ENCODE measurements around the gene ZNF580. TPM values are rescaled to one million over a fixed set of nuclear protein-coding genes. Genes with fewer than 3 reads are reported as not detected.

Gene ZNF580
- total RNA-seq, 1 donor from 2014 or later, result 35.8 TPM

- no peak overlapping the region for H3K4me3 Mint-ChIP-seq (ENCODE audit: unreplicated experiment)
- no peak overlapping the region for H3K27ac ChIP-seq (ENCODE audit: low read depth, low read length)
- H3K27me3 Mint-ChIP-seq (ENCODE audit: low read depth, unreplicated experiment), result no peaks in the 10 kb centered on the region
- no peak for TF ChIP-seq EZH2 (IDR thresholded peaks at IDR 0.05; ENCODE audit: insufficient read depth, low read length)
- TF ChIP-seq, protein P1, sequence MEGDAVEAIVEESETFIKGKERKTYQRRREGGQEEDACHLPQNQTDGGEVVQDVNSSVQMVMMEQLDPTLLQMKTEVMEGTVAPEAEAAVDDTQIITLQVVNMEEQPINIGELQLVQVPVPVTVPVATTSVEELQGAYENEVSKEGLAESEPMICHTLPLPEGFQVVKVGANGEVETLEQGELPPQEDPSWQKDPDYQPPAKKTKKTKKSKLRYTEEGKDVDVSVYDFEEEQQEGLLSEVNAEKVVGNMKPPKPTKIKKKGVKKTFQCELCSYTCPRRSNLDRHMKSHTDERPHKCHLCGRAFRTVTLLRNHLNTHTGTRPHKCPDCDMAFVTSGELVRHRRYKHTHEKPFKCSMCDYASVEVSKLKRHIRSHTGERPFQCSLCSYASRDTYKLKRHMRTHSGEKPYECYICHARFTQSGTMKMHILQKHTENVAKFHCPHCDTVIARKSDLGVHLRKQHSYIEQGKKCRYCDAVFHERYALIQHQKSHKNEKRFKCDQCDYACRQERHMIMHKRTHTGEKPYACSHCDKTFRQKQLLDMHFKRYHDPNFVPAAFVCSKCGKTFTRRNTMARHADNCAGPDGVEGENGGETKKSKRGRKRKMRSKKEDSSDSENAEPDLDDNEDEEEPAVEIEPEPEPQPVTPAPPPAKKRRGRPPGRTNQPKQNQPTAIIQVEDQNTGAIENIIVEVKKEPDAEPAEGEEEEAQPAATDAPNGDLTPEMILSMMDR (IDR thresholded peaks at IDR 0.05; ENCODE audit: insufficient read depth, low read depth, low read length), result no peak
- peaks cover 15% of the 10 kb centered on the region for H3K4me1 Mint-ChIP-seq (ENCODE audit: low read depth, unreplicated experiment)
- no peaks in the 10 kb centered on the region for H3K36me3 ChIP-seq (ENCODE audit: insufficient read depth, low read length)
- peaks cover 10% of the 10 kb centered on the region for H3K36me3 Mint-ChIP-seq (ENCODE audit: low read depth, unreplicated experiment)
- no peak overlapping the region for H3K4me2 ChIP-seq (ENCODE audit: low read length)
- H3K27me3 ChIP-seq (ENCODE audit: insufficient read depth, low read length), result no peaks in the 10 kb centered on the region
- FAIRE-seq (no peak), DNase-seq (ENCODE audit: low read depth) (no peak)
- peaks cover 5% of the 10 kb centered on the region for H3K9me3 Mint-ChIP-seq (ENCODE audit: unreplicated experiment)
- H4K20me1 ChIP-seq (ENCODE audit: insufficient read depth, low read length), result peaks cover 11% of the 10 kb centered on the region
- no peaks in the 10 kb centered on the region for H3K9me3 ChIP-seq (ENCODE audit: insufficient read depth, low read depth, low read length)
- no peak overlapping the region for H3K27ac Mint-ChIP-seq (ENCODE audit: unreplicated experiment)
- no peak overlapping the region for H2AFZ ChIP-seq (ENCODE audit: low read depth, low read length)
- H3K9ac ChIP-seq (ENCODE audit: low read length), result no peak overlapping the region
- H3K4me1 ChIP-seq (ENCODE audit: insufficient read depth, low read length), result peaks cover 14% of the 10 kb centered on the region
- H3K4me3 ChIP-seq (ENCODE audit: insufficient read depth, low read depth, low read length), result no peak overlapping the region
- H3K79me2 ChIP-seq (ENCODE audit: insufficient read depth, low read length), result peaks cover 27% of the 10 kb centered on the region
These were observed 38.4 kb upstream of the ZNF580 start for GRCh38 chr19:55602104-55603001.

GRCh38 chr19:55603115-55603514 lies 37.7 kb upstream of the ZNF580 start:
- Histone ChIP-seq H2AFZ (ENCODE audit: low read depth, low read length) (no peak overlapping the region), H3K9ac (ENCODE audit: low read length) (no peak overlapping the region), H3K9me3 (ENCODE audit: insufficient read depth, low read depth, low read length) (no peaks in the 10 kb centered on the region), H3K4me3 (ENCODE audit: insufficient read depth, low read depth, low read length) (no peak overlapping the region), H3K36me3 (ENCODE audit: insufficient read depth, low read length) (no peaks in the 10 kb centered on the region), H3K27me3 (ENCODE audit: insufficient read depth, low read length) (no peaks in the 10 kb centered on the region), H3K4me2 (ENCODE audit: low read length) (no peak overlapping the region), H3K79me2 (ENCODE audit: insufficient read depth, low read length) (peaks cover 32% of the 10 kb centered on the region), H3K4me1 (ENCODE audit: insufficient read depth, low read length) (peaks cover 14% of the 10 kb centered on the region), H3K27ac (ENCODE audit: low read depth, low read length) (no peak overlapping the region), H4K20me1 (ENCODE audit: insufficient read depth, low read length) (peaks cover 19% of the 10 kb centered on the region)
- peaks cover 5% of the 10 kb centered on the region for H3K9me3 Mint-ChIP-seq (ENCODE audit: unreplicated experiment)
- peaks cover 19% of the 10 kb centered on the region for H3K4me1 Mint-ChIP-seq (ENCODE audit: low read depth, unreplicated experiment)
- no peak overlapping the region for H3K27ac Mint-ChIP-seq (ENCODE audit: unreplicated experiment)
- H3K36me3 Mint-ChIP-seq (ENCODE audit: low read depth, unreplicated experiment), result peaks cover 7% of the 10 kb centered on the region
- no peak for FAIRE-seq
- TF ChIP-seq, protein P1 (IDR thresholded peaks at IDR 0.05; ENCODE audit: insufficient read depth, low read depth, low read length), result no peak
- no peak for TF ChIP-seq EZH2 (IDR thresholded peaks at IDR 0.05; ENCODE audit: insufficient read depth, low read length)
- no peaks in the 10 kb centered on the region for H3K27me3 Mint-ChIP-seq (ENCODE audit: low read depth, unreplicated experiment)
- no peak overlapping the region for H3K4me3 Mint-ChIP-seq (ENCODE audit: unreplicated experiment)
- no peak for DNase-seq (ENCODE audit: low read depth)
